ENCODE data around the gene TMEM258. TPM values are rescaled to one million over a fixed set of nuclear protein-coding genes. Genes with fewer than 3 reads are reported as not detected.

Gene TMEM258
- total RNA-seq, 1 donor from 2014 or later = 162 TPM

DNA sequence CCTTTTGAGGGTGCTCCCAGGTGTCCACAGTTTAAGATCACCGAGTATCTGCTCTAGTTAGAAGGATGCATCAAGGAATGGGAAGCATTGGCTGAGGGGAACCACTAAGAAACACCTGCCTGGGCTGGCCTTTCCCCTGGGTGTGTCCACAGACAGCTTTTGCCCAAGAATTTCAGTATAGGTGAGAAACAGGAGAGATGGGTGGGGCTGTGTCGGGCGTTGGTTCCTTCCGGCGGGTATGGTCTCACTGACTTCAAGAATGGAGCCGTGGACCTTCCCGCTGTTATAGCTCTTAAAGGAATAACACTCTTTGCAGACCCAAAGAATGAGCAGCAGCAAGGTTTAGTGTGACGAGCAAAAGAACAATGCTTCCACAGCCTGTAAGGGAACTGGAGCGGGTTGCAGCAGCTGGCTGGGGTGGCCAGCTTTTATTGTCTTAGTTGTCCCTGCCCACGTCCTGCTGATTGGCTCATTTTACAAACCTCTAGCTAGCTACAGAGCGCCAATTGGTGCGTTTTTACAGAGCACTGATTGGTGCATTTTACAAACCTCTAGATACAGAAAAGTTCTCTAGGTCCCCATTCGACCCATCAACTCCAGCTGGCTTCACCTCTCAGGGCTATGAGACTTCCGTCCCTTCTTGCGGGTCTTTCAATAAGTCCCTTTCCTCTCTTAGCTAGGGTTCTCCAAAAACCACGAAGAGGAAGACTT lies 22.0 kb upstream of the TMEM258 start:
- DNase-seq (ENCODE audit: extremely low spot score, unreplicated experiment) = no peak
- Mint-ChIP-seq H3K36me3 (peaks cover 24% of the 10 kb centered on the region), H3K9me3 (peaks cover 11% of the 10 kb centered on the region), H3K27ac (peak overlapping the region; percentile 98), H3K4me3 (peak overlapping the region; percentile 97), H3K4me1 (ENCODE audit: unreplicated experiment) (peaks cover 18% of the 10 kb centered on the region), H3K27me3 (no peaks in the 10 kb centered on the region)
- TF ChIP-seq, protein P1, sequence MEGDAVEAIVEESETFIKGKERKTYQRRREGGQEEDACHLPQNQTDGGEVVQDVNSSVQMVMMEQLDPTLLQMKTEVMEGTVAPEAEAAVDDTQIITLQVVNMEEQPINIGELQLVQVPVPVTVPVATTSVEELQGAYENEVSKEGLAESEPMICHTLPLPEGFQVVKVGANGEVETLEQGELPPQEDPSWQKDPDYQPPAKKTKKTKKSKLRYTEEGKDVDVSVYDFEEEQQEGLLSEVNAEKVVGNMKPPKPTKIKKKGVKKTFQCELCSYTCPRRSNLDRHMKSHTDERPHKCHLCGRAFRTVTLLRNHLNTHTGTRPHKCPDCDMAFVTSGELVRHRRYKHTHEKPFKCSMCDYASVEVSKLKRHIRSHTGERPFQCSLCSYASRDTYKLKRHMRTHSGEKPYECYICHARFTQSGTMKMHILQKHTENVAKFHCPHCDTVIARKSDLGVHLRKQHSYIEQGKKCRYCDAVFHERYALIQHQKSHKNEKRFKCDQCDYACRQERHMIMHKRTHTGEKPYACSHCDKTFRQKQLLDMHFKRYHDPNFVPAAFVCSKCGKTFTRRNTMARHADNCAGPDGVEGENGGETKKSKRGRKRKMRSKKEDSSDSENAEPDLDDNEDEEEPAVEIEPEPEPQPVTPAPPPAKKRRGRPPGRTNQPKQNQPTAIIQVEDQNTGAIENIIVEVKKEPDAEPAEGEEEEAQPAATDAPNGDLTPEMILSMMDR (conservative IDR thresholded peaks at IDR 0.05) = no peak

DNA sequence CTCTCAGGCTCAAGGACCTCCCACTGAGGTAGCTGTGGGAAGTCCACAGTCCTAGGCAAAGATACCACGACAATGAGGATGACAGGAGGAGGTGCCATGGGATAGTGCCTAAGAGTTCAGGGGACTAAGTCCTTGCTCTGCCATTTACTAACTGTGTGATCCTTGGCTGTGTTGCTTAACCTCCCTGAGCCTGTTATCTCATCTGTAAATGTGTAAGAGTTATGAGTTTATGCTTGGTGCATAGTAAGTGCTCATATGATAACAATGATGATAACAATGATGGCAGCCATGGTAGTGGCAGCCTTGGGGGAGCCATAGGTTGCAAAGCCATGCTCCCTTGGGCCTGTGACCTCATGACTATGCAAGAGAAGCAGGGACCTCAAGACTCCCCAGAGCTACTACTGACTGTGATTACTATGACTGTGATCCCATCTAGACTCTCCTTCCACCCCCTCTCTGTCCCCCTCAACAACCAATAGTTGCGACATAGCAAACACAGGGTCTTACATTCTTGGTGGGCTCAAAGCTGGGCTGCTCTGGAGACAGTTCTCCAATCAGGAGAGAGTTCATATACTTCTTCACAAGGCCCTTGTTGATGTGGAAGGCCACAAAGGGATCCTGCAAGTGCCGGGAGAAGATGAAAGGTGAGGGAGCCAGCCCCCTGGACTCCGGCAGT lies 20.5 kb upstream of the TMEM258 start:
- no peak overlapping the region for H3K27ac Mint-ChIP-seq
- H3K36me3 Mint-ChIP-seq = peaks cover 29% of the 10 kb centered on the region
- H3K9me3 Mint-ChIP-seq = peaks cover 11% of the 10 kb centered on the region
- TF ChIP-seq, protein P1 (conservative IDR thresholded peaks at IDR 0.05) = no peak
- peaks cover 12% of the 10 kb centered on the region for H3K4me1 Mint-ChIP-seq (ENCODE audit: unreplicated experiment)
- H3K27me3 Mint-ChIP-seq = no peaks in the 10 kb centered on the region
- no peak overlapping the region for H3K4me3 Mint-ChIP-seq
- no peak for DNase-seq (ENCODE audit: extremely low spot score, unreplicated experiment)

DNA sequence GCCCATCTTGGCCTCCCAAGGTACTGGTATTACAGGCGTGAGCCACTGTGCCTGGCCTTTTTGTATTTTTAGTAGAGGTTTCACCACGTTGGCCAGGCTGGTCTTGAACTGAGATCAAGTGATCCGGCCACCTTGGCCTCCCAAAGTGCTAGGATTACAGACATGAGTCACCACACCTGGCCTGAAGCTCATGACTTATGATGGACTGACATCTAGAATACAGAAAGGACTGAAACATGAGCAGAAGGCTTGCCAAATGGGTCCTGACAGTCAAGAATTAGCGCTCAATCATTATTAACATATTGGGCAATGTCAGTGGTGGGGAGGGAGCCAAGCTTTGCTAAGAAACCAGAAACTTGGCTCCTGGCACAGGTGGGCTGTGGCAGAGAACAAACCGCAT lies 19.4 kb upstream of the TMEM258 start:
- Mint-ChIP-seq H3K27ac (peak overlapping the region; percentile 29), H3K4me3 (no peak overlapping the region)

DNA sequence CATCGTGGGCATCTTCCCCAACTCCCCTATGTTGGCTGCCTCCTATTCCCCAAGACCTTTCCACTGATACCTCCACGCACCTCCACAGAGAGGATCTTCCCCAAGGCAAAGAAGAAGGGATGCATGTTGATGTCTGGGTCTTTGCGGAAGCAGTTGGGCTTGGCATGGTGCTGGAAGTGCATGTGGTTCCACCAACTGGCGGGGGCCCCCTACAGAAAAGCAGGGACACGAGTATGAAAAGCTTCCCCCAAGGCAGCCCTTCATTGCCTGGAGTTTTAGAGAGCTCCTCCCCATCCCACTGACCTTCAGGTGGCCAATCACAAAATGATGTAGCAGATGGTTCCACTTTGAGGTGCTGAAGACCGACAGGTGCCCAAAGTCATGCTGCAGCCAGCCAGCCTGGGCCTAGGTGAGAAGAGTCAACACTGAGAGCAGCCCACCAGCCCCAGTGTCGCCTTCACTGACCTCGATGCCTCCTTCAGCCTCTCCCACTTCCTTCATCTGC lies 18.3 kb upstream of the TMEM258 start:
- H3K27me3 Mint-ChIP-seq = no peaks in the 10 kb centered on the region
- DNase-seq (ENCODE audit: extremely low spot score, unreplicated experiment) = no peak
- peaks cover 34% of the 10 kb centered on the region for H3K36me3 Mint-ChIP-seq
- no peak overlapping the region for H3K27ac Mint-ChIP-seq
- peaks cover 11% of the 10 kb centered on the region for H3K9me3 Mint-ChIP-seq
- peaks cover 5% of the 10 kb centered on the region for H3K4me1 Mint-ChIP-seq (ENCODE audit: unreplicated experiment)
- TF ChIP-seq, protein P1 (conservative IDR thresholded peaks at IDR 0.05) = no peak
- no peak overlapping the region for H3K4me3 Mint-ChIP-seq

More for the DNA sequence above, 19.4 kb upstream of the TMEM258 start:
- H3K4me1 Mint-ChIP-seq (ENCODE audit: unreplicated experiment) = peaks cover 5% of the 10 kb centered on the region
- H3K36me3 Mint-ChIP-seq = peaks cover 34% of the 10 kb centered on the region
- peaks cover 11% of the 10 kb centered on the region for H3K9me3 Mint-ChIP-seq
- no peaks in the 10 kb centered on the region for H3K27me3 Mint-ChIP-seq
- TF ChIP-seq, protein P1 (conservative IDR thresholded peaks at IDR 0.05) = no peak
- DNase-seq (ENCODE audit: extremely low spot score, unreplicated experiment) = no peak

DNA sequence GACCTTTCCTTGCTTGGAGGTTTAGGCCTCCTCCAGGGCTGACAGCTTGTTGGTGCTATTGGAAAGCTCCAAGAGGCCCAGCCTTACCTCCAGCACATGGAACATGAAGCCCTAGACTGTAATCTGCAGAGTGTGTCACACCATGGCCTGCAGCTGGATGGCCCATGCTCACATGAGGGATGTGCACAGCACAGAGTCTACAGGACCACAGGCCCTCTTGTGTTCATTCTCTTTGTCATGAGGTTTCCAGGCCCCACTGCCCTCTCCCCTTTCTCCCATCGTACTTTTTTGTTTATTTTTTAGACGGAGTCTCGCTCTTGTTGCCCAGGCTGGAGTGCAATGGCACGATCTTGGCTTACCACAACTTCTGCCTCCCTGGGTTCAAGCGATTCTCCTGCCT lies 14.4 kb upstream of the TMEM258 start:
- H3K27me3 Mint-ChIP-seq = no peaks in the 10 kb centered on the region
- H3K4me1 Mint-ChIP-seq (ENCODE audit: unreplicated experiment) = no peaks in the 10 kb centered on the region
- peaks cover 31% of the 10 kb centered on the region for H3K36me3 Mint-ChIP-seq
- H3K27ac Mint-ChIP-seq = no peak overlapping the region
- DNase-seq (ENCODE audit: extremely low spot score, unreplicated experiment) = no peak
- H3K4me3 Mint-ChIP-seq = no peak overlapping the region
- H3K9me3 Mint-ChIP-seq = no peaks in the 10 kb centered on the region
- TF ChIP-seq, protein P1 (conservative IDR thresholded peaks at IDR 0.05) = no peak

All from type B pancreatic cell (in vitro differentiated cells).